HG03097 (cell line): ENCODE measurements around the gene IFI16.
"Not testable (repeated sequence)": the region's sequence is repeated elsewhere in the genome, so short reads cannot be mapped to it uniquely, and the experiment has no call there.

Experiments
- ATAC-seq: cut with Tn5 transposase; IDR thresholded peaks from one replicate; pipeline ENCODE4 v1.9.1; 2021; ENCODE audit not compliant: unreplicated experiment, low FRiP score

Gene IFI16

DNA sequence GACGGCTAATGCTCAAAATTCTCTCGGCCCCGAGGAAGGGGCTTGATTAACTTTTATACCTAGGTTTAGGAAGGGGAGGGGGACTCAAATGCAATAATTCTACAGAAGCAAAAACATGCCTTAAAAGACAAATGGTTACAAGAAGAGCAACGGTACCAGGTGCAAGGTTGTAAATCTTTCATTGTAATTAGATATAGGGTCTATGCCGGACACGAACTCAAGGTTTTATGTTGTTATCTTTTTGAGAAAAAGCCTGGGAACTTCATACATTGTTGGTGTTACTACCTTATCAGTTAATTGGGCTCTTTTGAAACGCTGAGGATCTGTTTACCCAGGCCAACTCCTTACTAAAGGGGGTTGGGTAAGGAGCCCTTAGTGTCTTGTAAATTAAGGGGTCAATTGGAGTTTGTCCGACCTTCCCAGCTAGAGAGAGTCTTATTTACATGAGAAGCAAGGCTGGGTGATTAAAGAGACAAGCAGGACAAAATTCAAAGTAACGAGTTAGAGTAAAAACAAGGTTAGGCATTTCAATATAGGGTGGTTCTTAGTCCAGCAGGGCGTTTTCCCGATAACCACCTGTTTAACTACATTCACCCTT lies 3.4 kb upstream of the IFI16 start:
- not testable (repeated sequence) for ATAC-seq

DNA sequence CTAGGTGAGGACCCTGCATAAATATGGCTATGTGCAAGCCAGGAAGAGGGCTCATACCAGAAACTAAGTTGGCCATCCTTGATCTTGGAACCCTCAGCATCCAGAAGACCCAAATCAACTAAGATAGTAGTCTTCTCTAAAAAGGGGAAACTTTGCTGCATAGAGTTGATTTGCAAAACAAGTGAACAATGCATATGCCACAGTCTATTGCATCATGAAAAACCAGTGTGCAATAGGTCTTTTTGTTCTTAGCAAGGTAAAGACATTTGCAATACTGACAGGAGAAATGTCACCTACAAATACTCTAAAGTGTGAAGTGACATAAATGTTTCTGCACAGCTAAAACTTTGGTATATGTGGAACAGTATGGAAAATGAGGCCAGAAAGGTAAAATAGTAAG lies 2.0 kb upstream of the IFI16 start:
- ATAC-seq = no peak

DNA sequence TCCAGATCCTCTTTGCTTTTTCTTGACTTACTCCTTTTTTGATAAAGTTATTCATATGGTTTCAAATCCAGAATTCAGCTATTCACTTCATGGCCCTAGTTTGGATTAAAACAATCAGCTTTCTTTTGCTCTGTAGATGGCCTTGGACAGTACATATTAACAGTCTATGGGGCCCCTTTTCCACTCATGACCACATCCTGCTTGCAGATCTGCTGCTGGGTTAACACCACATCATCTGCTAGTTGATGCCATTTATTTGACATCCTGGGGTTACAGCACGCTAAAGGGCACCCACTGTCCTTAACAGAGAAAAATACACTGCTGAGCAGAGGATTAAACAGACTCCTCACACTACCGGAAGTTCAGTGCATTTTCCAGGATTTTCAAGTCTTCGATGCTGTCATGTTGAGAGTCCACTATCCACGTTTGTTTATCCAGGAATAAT lies 941 bp upstream of the IFI16 start:
- ATAC-seq = peak; percentile 85

DNA sequence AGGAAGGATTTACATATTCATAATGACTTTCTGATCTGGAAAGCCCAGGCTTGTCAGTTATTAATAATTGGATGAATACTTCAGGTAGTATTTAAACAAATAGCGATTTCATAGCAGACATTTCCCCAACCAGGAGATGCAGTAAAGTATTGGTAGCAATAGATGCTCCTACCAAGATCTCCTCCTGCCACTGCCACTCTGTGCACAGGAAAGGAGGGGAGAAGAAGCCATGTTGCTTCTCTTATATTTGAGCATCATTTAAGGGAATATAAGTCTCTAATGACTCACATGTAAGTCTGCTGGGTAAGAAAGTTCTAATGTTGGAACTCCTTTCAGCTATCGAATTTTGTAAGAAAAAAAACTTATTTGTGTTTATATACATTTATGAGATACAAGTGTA lies 420 bp upstream of the IFI16 start:
- no peak for ATAC-seq

DNA sequence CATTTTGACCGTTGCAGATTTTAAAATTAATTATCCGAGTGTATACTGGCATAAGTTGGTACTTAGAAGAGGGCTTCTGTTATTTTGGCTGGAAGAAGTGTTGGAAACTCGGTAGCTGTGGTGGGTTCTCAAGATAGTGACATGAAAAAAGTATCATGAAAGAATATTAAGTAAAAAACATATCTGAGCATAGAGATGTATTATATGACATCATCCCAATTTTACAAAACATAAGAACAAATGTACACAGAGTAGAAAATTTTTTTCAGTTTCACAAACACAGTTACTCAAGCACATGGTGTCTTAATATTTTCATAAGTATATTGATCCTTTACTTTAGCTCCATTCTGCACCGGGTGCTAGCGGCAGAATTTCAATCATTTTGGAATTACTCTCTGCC lies 684 bp downstream of the IFI16 start:
- ATAC-seq = no peak

DNA sequence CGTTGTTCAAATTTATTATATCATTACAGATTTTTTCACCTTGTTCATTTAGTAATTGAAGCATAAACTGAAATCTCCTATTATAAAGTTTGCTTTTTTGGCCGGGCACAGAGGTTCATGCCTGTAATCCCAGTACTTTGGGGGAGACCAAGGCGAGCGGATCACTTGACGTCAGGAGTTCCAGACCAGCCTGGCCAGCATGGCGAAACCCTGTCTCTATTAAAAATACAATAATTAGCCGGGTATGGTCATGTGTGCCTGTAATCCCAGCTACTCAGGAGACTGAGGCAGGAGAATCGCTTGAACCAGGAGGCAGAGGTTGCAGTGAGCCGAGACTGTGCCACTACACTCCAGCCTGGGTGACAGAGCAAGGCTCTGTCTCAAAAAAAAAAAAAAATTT lies 1.3 kb downstream of the IFI16 start:
- ATAC-seq = not testable (repeated sequence)

DNA sequence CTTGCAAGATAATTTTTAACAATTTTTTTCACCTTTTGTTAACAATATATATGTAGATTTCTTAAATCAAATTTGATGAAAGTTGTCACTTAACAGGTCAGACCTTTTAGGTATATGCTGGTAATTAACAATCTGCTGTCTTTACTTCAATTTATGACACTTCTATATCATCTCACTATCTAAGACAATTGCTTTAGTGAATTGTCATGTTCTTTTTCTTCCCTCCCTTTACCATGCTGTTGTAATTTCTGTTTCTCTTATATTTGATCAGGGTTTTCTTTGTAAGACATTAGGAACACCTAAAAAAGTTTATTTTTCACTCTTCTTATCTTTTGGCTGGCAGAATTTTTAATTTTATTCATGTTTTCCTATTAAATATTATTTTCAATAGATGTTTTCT lies 2.0 kb downstream of the IFI16 start:
- ATAC-seq = no peak

DNA sequence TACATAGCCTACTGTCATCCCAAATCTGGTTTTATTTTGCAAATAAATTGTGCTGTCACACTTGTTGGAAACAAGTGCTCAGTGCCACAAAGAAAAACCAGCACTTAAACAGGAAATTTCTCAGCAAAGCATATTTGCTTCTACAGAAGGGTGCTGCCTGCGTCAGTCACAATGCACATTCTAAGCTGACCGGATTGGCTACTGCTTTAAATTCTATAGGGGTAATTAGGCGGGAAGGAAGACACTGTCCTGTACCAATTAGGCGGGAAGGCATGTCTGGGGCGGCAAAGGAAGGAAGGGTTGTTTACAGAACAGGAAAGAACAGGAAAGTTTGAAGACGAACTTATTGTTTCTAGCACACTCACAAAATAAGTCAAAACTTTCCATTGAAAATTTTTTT lies 2.8 kb downstream of the IFI16 start:
- ATAC-seq = no peak

DNA sequence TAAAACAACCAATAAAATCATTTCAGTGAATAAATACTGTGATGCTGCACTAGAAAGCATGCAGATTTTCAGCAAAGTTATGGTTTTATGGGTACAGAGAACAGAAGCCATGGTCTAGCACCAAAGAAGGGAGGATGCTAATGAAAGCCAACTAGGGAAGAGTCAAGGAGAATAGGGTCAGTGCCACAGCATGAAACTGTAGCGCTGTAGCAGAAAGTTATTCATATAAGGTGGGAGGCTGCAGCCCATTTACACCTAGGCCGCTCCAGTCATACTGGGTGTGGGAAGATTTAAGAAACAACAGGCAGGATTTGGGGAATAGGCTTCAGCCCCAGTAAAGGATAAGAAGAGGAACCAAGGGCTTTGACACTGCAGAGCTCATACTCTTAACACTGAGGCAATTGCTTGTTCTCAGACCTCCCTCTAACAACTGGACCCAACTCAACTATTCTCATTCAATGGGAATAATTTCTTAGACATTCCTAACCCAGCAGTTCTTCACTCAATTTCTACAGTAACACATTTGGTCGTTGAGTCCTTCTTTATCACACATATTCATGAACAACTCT lies 4.4 kb downstream of the IFI16 start:
- no peak for ATAC-seq

DNA sequence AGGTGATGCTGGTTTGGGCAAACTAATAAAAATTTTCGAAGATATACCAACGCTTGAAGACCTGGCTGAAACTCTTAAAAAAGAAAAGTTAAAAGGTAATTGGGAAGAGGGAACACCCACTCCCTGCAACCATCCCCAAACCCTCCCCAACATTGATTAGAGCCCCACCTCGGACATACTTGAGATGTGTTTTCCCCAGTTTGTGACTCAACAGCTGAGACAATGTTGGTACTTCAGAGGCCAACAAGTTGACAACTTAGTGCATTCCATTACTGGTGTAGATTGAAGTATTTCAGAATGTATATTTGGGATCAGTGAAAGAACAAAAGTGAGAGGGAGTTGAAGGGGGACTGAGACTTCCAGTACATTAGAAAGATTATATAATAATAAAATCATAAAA lies 5.1 kb downstream of the IFI16 start:
- ATAC-seq = no peak

DNA sequence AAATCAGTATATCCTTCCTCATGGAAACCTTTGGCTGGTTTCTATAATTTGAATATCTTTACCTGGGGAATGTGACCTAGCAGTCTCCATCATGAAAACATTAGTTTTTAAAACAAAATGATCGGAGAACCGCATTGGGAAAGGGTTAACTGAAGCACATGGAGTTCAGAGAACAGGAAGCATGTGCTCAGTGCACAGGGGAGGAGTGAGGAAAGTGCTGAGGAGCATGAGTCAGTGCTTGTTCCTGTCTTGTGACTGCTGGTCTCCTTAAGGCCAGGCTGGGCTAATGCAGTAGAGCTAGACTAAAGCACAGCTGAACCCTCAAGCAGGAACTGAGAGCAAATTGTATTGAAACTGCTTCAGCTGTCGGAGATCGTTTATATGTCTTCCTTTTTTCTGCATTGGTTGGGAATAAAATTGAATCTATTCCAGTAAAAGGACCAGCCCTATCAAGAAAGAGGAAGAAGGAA lies 5.8 kb downstream of the IFI16 start:
- ATAC-seq = peak; percentile 95

DNA sequence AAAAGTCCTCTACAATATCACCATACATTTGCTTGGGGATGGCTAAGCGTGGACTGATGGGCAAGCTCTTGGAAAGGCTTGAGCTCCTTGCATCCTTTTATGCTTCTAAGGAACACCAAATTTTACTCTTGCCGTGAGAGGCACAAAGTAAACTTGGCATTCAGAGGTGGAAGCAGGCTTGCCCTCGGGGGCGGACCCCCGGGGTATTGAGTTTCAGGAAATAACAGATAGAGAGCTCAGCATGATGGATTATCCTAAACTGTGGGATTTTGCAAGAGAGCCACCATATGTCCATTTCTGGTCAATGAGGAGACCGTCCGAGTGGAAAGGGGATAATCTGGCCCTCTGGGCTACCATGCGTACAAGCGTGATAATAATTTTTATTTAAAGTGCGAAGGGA lies 14.0 kb downstream of the IFI16 start:
- ATAC-seq = no peak

DNA sequence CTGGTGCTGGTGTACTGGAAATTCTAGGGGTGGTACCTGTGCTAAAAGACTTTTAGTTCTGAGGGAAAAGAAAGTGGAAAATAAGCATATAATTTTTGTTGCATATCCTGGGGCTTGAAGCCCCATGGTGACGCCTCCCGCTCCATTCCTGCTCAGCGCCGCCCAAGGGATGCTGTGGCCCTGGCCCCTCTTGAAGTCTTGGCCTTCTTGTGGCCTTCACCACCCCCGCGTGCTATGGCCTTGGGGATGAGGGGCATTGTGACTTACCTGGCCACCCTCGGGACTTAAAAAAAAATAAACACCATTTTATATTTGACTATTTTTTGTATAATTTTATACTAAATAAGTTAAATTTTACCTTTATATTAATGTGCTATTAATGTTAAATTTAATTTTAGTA lies 15.3 kb downstream of the IFI16 start:
- ATAC-seq = no peak

DNA sequence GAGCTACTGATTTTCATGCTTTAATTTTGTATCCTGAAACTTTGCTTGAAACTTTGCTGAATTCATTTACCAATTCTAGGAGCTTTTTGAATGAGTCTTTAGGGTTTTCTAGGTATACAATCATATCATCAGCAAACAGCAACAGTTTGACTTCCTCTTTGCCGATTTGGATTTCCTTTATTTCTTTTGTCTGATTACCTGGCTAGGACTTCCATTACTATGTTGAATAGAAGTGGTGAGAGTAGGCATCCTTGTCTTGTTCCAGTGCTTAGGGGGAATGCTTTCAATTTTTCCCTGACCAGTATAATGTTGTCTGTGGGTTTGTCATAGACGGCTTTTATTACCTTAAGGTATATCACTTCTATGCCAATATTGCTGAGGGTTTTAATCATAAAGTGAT lies 17.1 kb downstream of the IFI16 start:
- ATAC-seq = not testable (repeated sequence)

DNA sequence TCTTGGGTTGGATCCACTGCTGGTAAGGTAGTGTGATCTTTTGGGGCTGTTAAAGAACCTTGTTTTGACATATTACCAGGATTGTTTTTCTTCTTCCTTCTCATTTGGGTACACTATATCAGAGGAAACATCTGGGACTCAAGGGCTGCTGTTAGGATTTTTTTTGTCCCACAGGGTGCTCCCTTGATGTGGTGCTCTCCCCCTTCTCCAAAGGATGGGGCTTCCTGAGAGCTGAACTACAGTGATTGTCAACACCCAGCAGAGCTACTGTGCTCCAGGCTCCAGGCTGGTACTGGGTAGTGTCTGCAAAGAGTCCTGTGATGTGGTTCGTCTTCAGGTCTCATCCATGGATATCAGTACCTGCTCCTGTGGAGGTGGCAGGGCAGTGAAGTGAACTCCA lies 20.6 kb downstream of the IFI16 start:
- no peak for ATAC-seq

DNA sequence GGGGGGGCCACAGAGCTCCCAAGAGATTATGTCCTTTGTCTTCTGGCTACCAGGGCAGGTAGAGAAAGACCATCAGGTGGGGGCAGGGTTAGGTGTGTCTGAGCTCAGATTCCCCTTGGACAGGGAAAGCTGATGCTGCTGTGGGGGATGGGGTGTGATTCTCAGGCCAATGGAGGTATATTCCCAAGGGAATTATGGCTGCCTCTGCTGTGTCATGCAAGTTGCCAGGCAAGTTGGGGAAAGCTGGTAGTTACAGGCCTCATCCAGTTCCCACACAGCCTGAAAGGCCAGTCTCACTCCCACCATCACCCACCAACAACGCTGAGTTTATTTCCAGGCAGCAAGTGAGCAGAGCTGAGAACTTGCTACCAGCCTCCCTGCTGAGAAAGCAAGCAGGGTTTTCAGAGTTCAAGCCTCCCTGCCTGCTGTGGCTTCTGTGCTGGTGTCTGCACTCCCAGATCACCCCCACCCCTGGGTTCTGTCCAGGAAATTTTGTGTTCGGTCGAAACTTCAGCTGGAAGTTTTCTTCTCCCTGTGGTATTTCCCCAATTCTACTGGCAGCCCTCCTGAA lies 21.3 kb downstream of the IFI16 start:
- ATAC-seq = no peak

DNA sequence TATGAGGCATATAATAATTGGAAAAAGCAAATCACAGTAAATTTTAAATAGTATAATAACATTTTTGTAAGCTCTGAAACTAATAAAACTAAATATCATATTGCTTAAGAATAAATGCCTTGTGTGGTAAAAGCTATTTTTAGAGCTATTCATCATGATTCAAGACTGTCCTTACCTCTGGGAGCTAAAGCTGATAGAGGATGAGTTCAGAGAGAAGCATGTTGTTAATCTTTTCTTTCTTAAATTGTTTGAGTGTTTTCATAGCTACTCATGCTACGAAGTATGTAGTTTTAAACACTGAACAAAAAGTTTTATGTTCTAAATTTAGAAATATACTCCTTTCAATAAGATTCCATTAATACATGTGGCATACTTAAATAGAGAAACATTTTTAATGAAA lies 30.5 kb downstream of the IFI16 start:
- ATAC-seq = no peak

DNA sequence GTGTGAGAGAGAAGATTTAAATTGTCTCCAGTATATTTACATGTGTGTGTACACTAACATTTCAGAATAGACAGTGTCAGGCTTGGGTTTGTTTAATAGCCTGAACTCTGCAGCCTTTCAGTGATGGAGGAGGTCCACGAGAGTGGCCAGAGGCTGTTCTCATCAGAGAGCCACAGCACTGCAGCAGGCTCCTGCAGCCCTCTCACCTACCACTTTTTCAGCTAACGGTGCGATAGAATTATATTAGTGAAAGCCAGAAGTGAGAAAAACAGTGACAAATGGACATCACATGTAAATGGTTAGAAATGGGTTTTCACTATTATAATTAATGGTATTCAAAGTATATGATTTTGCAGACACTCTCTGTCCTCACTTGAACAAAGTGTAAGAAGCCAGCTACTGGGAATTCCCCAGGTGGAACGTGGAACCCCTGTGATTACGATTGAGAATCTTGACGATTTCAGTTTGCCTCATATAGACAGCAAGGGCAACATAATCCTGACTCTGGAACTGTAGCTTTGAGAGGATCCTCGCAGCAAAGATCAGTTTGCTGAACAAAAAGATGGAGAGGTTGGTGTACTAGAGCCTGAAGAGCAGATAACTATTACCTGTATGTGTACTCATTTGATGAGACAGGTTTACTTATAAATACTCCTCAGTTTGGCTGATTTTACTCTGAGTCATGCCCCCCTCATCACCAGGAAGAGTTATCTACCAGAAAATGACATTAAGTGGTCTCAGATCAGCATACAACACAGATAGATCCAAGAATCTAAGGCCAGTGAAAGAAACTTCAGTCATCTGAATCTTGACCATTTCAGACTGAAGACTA lies 31.4 kb downstream of the IFI16 start:
- ATAC-seq = no peak

DNA sequence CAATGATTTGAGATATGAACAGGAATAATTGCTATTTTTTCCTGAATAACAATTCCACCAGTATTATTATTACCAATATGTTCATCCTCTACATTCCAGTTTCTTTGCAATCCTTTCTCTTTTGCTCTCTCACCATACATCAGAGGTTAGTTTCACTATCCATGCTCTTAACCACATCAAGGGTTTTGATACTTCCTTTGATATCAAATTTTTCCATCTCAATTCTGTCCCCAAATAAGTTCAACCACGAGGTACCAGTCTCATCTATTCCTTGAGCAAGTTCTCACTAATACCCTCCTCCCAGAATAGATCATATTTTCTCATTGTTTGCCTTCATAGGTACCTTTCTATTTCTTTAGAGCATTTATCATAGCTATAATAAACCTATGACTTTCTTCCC lies 36.8 kb downstream of the IFI16 start:
- ATAC-seq = not testable (repeated sequence)

DNA sequence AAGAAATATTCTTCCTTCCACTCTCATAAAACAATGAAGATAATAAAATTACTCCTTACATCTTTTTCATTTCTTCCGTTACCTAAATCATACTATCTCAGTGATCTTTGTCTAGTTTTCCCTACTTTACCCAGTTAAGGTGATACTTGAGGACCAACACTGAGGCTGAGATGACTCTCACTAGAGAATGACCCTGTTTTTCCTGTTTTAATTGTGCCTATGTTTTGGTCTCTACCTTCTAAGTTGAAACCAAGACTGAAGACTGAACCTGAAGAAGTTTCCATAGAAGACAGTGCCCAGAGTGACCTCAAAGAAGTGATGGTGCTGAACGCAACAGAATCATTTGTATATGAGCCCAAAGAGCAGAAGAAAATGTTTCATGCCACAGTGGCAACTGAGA lies 41.7 kb downstream of the IFI16 start:
- ATAC-seq = no peak

DNA sequence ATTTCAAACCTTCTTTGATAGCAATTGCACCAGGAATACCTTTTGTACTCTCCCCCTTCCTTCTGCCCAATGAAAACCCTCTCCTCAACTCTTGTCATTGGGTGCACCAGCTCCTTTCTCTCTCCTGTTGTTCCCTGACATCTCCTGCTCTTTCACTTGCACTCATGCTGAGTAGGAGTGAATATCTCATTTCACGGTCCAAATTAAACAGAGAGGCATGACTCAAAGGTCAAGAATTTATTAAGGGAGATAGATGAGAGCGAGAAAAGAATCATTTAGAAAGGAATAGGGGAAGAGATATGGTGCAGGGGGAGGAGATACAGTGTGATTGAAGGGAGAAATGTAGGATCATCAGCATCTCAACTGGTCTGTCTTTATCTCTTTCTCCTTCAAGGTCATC lies 44.7 kb downstream of the IFI16 start:
- ATAC-seq = no peak
